Left cardiac atrium (tissue), 4 donors: ENCODE measurements around the gene ENDOD1. TPM values are rescaled to one million over a fixed set of nuclear protein-coding genes. Genes with fewer than 3 reads are reported as not detected.
"Not testable (repeated sequence)": the region's sequence is repeated elsewhere in the genome, so short reads cannot be mapped to it uniquely, and the experiment has no call there.

Experiments used
- ATAC-seq, 2 donors: fragments of 200-7000 bp; cut with Tn5 transposase; one replicate each; pipeline ENCODE4 v1.9.1; 2020; ENCODE audit warnings: mild to moderate bottlenecking in 2 of 2, moderate library complexity in 2 of 2
- DNase-seq: peaks from one replicate; pipeline ENCODE4 v3.0.0-alpha.2; 2020
- intact Hi-C, 2 donors: fragments of 100-400 bp; cut with DNase I; formaldehyde crosslinking; loops; one replicate each; pipeline versions ENCODE4 v1.14.1 to v1.15.1; 2022 to 2023
- long read RNA-seq: library from polyadenylated mRNA; unstranded; transcript quantifications from one replicate; pipeline ENCODE4 v2.0.0, GENCODE V29; 2021
- total RNA-seq, 2 donors: library from RNA; stranded (reverse); fragmentation: NEBNext Ultra II Directional; extraction: Animal tissue kit (Norgen Biotek cat#: 25700); gene quantifications; one replicate each; pipeline ENCODE4 v1.2.1, GENCODE V29; 2021
- donor health status: DM: no; HTN: yes; CAD: no.
- donor health status: DM: no; HTN: yes; CAD: no; lungs with severe emphysema.
- donor health status: DM: yes; HTN: yes; CAD: no.
- donor health status: Dilated cardiomyopathy.

The ENDOD1 gene
- total RNA-seq: 10 to 100 TPM; 13.4 to 19.8 TPM
- long read RNA-seq, full-length matches to known transcripts: 15 of 16 reads
- long read RNA-seq, partial matches to known transcripts: 0 of 16 reads
- long read RNA-seq, other reads (novel, unspliced or antisense): 1 of 16 reads

DNA sequence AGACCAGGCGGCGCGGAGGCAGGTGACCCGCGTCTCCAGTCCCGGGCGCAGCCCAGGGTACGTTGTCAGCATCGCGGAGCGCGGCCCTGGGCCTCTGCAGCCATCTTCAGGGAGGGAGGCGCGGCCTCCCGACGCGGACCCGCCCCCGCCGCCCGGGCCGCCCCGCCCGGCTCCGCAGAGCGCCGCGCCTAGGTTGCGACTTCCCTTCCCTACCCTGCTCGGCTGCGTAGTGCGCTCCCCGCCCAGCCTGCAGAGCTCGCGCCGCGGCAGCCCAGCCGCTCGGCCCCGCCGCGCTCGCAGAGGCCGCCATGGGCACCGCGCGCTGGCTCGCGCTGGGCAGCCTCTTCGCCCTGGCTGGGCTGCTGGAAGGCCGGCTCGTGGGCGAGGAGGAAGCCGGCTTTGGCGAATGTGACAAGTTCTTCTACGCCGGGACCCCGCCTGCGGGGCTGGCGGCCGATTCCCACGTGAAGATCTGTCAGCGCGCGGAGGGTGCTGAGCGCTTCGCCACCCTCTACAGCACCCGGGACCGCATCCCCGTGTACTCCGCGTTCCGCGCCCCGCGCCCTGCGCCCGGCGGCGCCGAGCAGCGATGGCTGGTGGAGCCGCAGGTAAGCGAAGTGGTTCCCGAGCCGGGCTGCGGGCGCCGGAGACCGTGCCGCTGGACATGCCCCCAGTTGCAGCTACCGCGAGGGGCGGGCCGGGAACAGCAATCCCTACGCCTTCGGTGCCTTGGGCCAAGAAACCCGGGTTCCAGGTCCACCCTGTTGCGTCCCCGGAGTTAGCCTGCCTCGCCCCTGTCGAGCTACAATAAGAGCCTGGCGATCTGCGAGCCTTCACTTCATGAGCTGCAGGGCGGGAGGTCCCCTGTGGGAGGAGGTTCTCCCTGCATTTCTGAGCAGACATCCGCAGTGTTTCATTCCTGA lies at the start of gene ENDOD1:
ENDOD1 (plus strand) TSS at position 227 of the 923 bp plus-strand sequence; CDS start at position 309, 82 bp downstream.
- ATAC-seq (peak; percentile 98 to 99), DNase-seq (peak; percentile 88)
- intact Hi-C loops: loop anchor here in 1 of 2 donors (10.0 kb wide), 1 partner anchor 55 kb away; no protein-coding TSS in a partner anchor

DNA sequence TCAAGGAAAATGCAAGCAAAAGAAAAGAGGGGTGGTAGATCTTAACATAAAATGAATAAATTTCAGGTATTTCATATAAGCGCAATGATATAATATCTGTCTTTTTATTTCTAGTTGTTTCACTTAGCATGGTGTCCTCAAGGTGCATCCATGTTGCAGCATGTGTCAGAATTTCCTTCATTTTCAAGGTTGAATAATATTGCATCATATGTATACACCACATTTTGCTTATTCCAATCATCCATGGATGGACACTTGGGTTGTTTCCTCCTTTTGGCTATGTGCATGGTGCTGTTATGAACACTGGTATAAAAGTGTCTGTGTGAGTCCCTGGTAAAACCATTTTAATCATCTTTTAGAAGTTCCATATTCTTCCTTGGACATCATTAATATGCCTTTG lies 47.4 kb upstream of the ENDOD1 start:
- ATAC-seq: no peak

GRCh38 chr11:95042906-95043305 lies 46.7 kb upstream of the ENDOD1 start:
- DNase-seq (no peak), ATAC-seq (no peak)
- intact Hi-C loops: no loop called here

More for the DNA sequence above, 47.4 kb upstream of the ENDOD1 start:
- no peak for DNase-seq
- intact Hi-C loops: no loop called here

GRCh38 chr11:95044010-95044409 lies 45.6 kb upstream of the ENDOD1 start:
- intact Hi-C loops: no loop called here
- DNase-seq (no peak), ATAC-seq (no peak)

DNA sequence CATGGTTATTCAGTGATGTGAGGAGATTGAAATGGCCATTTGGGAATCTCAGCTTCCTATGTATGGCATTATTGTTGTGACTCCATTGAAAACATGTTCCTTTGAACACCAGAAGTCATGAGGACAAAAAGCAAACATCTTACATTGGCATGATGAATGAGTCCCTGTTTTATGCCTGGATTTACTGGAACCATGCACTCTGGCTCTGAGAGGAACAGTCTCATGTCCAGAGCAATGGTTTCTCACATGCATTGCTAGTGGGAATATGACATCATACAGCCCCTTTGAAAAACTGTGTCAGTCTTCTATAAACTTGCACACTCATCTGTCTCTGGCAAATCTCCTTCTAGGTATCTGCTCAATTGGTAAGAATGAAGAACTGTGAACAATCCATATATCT lies 43.8 kb upstream of the ENDOD1 start:
- no peak for ATAC-seq
- no peak for DNase-seq
- intact Hi-C loops: no loop called here

GRCh38 chr11:95049122-95049521 lies 40.5 kb upstream of the ENDOD1 start, which contains the start of gene KDM4F:
Gene KDM4F, plus strand, starts transcription at chr11:95049422.
- intact Hi-C loops, ATAC-seq, DNase-seq: not testable (repeated sequence)

- ATAC-seq: no peak
- intact Hi-C loops: no loop called here
- DNase-seq: no peak
Measured at GRCh38 chr11:95050595-95051202, 38.9 kb upstream of the ENDOD1 start.

DNA sequence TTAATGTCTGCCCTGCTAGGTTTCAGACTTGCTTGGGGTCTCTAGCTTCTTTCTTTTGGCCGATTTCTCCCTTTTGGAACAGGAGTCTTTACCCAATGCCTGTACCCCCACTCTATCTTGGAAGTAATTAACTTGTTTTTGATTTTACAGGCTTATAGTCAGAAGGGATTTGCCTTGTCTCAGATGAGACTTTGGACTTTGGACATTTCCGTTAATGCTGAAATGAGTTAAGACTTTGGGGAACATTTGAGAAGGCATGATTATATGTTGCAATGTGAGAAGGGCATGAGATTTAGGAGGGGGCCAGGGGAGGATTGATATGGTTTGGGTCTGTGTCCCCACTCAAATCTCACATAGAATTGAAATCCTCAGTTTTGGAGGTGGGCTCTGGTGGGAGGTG lies 35.3 kb upstream of the ENDOD1 start:
- intact Hi-C loops: no loop called here
- no peak for ATAC-seq
- DNase-seq: no peak

DNA sequence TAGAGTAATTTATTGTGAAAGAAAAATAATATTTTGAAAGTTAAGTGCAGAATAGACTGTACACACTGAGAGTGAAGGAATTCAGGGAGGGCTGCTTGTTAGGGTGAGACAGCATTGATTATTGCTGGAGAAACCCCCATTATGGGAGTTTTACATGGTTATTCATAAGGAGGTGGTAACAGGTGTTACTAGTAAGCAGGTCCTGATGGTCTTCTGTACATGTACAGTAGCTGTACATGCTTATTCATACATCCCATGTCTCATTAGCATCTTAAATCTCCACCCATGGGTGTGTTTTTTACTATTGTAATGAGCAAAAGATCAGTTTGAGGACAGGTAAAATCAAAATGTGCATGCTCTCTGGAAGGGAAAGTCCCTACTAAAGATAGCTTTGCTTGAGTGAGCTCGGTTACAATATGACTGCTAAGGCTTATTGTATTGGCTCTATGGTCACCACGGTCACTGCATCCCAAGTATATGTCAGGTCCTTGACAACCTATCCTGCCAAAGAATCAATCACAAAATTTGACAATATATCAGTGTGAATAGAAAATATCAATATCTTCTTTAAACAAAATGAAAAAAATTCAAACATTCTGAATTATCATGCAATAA lies 34.3 kb upstream of the ENDOD1 start:
- ATAC-seq (no peak), DNase-seq (no peak)
- intact Hi-C loops: no loop called here

DNA sequence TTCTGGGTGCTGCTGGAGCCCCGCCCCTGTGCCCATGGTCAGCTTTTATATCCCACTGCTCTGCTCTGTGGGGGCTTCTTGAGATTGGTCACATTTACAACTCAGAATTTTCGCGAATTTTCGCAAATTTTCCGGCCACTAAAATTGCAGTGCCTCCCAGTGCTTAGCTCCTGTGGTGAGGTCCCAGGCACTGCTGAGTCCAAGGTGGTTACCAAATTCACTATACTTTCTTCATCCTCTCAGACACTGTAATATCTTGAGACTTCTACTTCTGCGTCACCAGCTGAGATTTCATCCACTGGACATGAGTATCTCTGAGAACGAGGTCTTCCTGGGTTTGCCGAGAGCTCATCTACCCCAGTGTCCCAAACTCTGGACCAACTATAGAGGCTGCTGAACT lies 31.7 kb upstream of the ENDOD1 start:
- no peak for DNase-seq
- ATAC-seq: peak in 1 of 2 donors; percentile 55
- intact Hi-C loops: no loop called here

- intact Hi-C loops: no loop called here
- ATAC-seq (no peak), DNase-seq (no peak)
Measured at GRCh38 chr11:95058621-95059020, 31.0 kb upstream of the ENDOD1 start.

DNA sequence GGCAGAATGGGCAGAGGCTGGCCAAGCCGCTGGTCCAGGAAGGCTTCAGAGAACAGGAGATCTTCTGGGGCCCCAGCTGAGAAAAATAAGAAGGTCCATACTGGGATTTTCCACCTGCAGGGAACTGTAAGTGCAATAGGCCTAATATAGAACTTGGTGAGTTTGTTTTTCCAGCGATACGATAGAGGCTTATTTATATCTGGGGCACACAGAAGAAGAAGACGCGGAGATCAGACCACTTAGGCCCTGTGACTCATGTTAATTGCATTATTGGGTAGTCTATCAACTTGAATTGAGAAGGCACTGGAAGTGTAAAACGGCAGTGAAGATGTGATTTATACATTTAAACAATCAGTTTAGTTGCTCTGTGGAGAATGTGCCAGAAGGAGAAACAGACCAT lies 30.6 kb upstream of the ENDOD1 start:
- intact Hi-C loops: no loop called here
- ATAC-seq (no peak), DNase-seq (no peak)

- no peak for DNase-seq
- intact Hi-C loops: loop anchor here in 1 of 2 donors (10.0 kb wide), 3 partner anchors 91 to 1329 kb away; partner anchors contain the start of genes CWC15, JRKL and KDM4D
Measured at GRCh38 chr11:95065336-95065735, 24.3 kb upstream of the ENDOD1 start.

GRCh38 chr11:95066716-95067038 lies 23.0 kb upstream of the ENDOD1 start, which contains the start of gene SRSF8:
Gene SRSF8, plus strand, starts transcription at chr11:95066919. Its CDS starts 308 bp downstream, at chr11:95067227.
- intact Hi-C loops: loop anchor here in 1 of 2 donors (10.0 kb wide), 3 partner anchors 92 to 1328 kb away; partner anchors contain the start of genes CWC15, JRKL and KDM4D
- DNase-seq: no peak
- no peak for ATAC-seq

More at GRCh38 chr11:95065336-95065735, 24.3 kb upstream of the ENDOD1 start:
- no peak for ATAC-seq

DNA sequence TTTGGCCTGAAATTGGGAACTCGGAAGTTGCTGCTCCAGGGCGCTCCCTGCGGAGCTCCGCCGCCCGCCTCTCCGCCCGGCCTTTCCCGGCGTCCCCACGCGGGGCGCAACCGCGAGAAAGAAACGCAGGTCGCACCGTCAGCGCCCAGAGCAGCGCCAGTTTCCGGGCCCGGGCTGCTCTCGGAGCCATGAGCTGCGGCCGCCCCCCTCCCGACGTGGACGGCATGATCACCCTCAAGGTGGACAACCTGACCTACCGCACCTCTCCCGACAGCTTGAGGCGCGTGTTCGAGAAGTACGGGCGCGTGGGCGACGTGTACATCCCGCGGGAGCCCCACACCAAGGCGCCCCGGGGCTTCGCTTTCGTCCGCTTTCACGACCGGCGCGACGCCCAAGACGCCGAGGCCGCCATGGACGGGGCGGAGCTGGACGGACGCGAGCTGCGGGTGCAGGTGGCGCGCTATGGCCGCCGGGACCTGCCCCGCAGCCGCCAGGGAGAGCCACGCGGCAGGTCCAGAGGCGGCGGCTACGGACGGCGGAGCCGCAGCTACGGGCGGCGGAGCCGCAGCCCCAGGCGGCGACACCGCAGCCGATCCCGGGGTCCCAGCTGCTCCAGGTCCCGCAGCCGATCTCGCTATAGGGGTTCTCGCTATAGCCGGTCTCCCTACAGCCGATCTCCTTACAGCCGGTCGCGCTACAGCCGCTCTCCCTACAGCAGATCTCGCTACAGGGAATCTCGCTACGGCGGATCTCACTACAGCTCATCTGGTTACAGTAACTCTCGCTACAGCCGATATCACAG lies 22.4 kb upstream of the ENDOD1 start:
- intact Hi-C loops: loop anchor here in 1 of 2 donors (10.0 kb wide), 3 partner anchors 92 to 1328 kb away; partner anchors contain the start of genes CWC15, JRKL and KDM4D
- peak; percentile 88 to 90 for ATAC-seq
- DNase-seq: peak; percentile 90

DNA sequence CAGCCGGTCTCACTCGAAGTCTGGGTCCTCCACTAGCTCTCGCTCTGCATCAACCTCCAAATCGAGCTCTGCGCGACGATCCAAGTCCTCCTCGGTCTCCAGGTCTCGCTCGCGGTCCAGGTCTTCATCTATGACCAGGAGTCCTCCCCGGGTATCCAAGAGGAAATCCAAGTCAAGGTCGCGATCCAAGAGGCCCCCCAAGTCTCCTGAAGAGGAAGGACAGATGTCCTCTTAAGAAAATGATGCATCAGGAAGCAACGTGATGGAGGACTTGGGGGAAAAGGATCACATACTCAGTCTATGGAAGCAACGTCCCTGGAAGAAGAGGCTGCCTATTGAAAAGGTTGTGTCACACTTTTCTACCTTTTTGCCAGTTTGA lies 21.8 kb upstream of the ENDOD1 start:
- ATAC-seq: peak; percentile 1 to 2
- DNase-seq: no peak
- intact Hi-C loops: loop anchor here in 1 of 2 donors (2.0 to 10.0 kb wide), 4 partner anchors 83 to 1327 kb away; partner anchors contain the start of genes CWC15, JRKL and KDM4D

DNA sequence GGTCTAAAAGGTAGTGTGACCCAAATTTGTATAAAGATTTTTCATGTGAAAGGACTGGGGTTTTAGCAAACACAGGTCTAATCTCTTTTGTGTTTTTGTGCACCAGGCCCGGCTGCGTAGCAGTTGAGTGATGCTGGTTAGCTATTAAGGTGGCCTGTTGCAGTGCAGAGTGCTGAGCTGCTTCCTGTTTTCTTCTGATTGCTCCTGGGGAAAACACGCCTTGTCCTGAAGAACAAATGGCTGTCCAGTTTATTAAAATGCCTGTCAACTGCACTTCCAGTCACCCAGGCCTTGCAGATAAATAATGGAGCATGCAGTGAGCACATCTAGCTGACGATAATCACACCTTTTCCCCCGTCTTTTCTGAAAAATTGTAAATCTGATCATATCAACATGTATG lies 21.1 kb upstream of the ENDOD1 start:
- intact Hi-C loops: loop anchor here in 1 of 2 donors (2.0 to 10.0 kb wide), 4 partner anchors 82 to 1326 kb away; partner anchors contain the start of genes CWC15, JRKL and KDM4D
- ATAC-seq (peak; percentile 85 to 90), DNase-seq (peak; percentile 77)

DNA sequence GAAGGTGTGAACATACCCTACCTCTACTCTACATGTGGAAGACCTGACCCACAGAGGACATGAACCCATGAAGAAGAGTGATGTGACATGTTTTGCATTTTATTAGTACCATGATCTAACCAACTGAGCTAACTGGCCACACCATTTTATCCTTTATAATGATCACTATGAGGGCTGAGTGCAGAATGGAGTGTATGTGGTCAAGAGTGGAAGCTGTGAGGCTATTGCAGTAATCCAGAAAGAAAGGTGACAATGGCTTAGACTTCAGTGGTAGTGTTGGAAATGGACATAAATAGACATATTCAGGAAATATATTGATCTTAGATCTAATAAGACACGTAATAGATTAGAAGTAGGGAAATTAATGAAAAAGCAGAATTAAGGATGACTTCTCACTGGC lies 19.2 kb upstream of the ENDOD1 start:
- DNase-seq: no peak
- intact Hi-C loops: loop anchor here in 1 of 2 donors (10.0 kb wide), 1 partner anchor 694 kb away; no protein-coding TSS in a partner anchor
- no peak for ATAC-seq
